CD14-positive monocyte (primary cell): ENCODE results near the gene ADGRF1. TPM values are rescaled to one million over a fixed set of nuclear protein-coding genes. Genes with fewer than 3 reads are reported as not detected.

Experiments used
- DNase-seq, 3 donors: peaks; one replicate each; pipeline ENCODE4 v3.0.0-alpha.2; 2011 to 2022
- H2AFZ ChIP-seq: 2 replicates; pipeline ENCODE4 v1.6.0; 2012; ENCODE audit warnings: mild to moderate bottlenecking, low read depth, low read length, inconsistent platforms; ENCODE audit not compliant: insufficient read depth, poor library complexity, severe bottlenecking
- H3K27ac ChIP-seq, 2 donors: 1 replicate in 1 of 2; 2 replicates in 1 of 2; pipeline ENCODE4 v1.5.1; 2012 to 2013; ENCODE audit warnings: low read length in 2 of 2, control low read depth in 1 of 2, inconsistent platforms in 1 of 2, low read depth in 1 of 2, mild to moderate bottlenecking in 1 of 2
- H3K27me3 ChIP-seq, 2 donors: one replicate each; pipeline versions ENCODE4 v1.6.0 to v1.6.1; 2011 to 2013; ENCODE audit warnings: low read length in 2 of 2; ENCODE audit not compliant: control insufficient read depth in 2 of 2, insufficient read depth in 2 of 2
- H3K36me3 ChIP-seq, 2 donors: replicated peaks in 1 of 2; 1 replicate in 1 of 2; 2 replicates in 1 of 2; pipeline versions ENCODE4 v1.5.1 to v1.6.1; 2012 to 2013; ENCODE audit warnings: low read length in 2 of 2, control low read depth in 1 of 2, inconsistent platforms in 1 of 2, mild to moderate bottlenecking in 1 of 2; ENCODE audit not compliant: insufficient read depth in 2 of 2, control insufficient read depth in 1 of 2
- H3K4me1 ChIP-seq, 2 donors: 1 replicate in 1 of 2; 2 replicates in 1 of 2; pipeline versions ENCODE4 v1.5.1 to v1.6.1; 2012 to 2013; ENCODE audit warnings: low read length in 2 of 2, control low read depth in 1 of 2, inconsistent platforms in 1 of 2, mild to moderate bottlenecking in 1 of 2, moderate library complexity in 1 of 2; ENCODE audit not compliant: insufficient read depth in 2 of 2, control insufficient read depth in 1 of 2
- H3K4me2 ChIP-seq: replicated peaks from 2 replicates; pipeline ENCODE3; 2012; ENCODE audit warnings: low read length, moderate library complexity, mild to moderate bottlenecking; ENCODE audit not compliant: poor library complexity, severe bottlenecking; ENCODE audit errors: extremely low read depth
- H3K4me3 ChIP-seq, 3 experiments: fragments of 200-600 bp in 1 of 3; sonication (generic) in 1 of 3; replicated peaks in 1 of 3; 1 replicate in 2 of 3; 2 replicates in 1 of 3; pipeline ENCODE4 v1.5.1; 2011 to 2013; ENCODE audit warnings: low read length in 3 of 3, mild to moderate bottlenecking in 3 of 3, control low read depth in 2 of 3, low read depth in 2 of 3, inconsistent platforms in 1 of 3, moderate library complexity in 1 of 3
- H3K79me2 ChIP-seq: 2 replicates; pipeline ENCODE4 v1.6.0; 2012; ENCODE audit warnings: mild to moderate bottlenecking, control low read depth, inconsistent platforms, low read length, moderate library complexity; ENCODE audit not compliant: insufficient read depth
- H3K9ac ChIP-seq: 2 replicates; pipeline ENCODE4 v1.6.0; 2017; ENCODE audit warnings: low read length, mild to moderate bottlenecking; ENCODE audit not compliant: insufficient read depth, poor library complexity, severe bottlenecking
- H3K9me3 ChIP-seq, 2 donors: replicated peaks in 1 of 2; 1 replicate in 1 of 2; 2 replicates in 1 of 2; pipeline versions ENCODE4 v1.5.1 to v1.6.1; 2012 to 2013; ENCODE audit warnings: low read length in 2 of 2, control low read depth in 1 of 2; ENCODE audit not compliant: control insufficient read depth in 1 of 2, insufficient read depth in 1 of 2
- H4K20me1 ChIP-seq: 2 replicates; pipeline ENCODE4 v1.6.0; 2012; ENCODE audit warnings: mild to moderate bottlenecking, low read length, control low read depth, moderate library complexity; ENCODE audit not compliant: insufficient read depth
- H3K27ac Mint-ChIP-seq, 7 donors: one replicate each; pipeline ENCODE4 v1.8.0; 2020; ENCODE audit warnings: mild to moderate bottlenecking in 7 of 7, mixed read lengths in 7 of 7, moderate library complexity in 6 of 7, inconsistent platforms in 2 of 7
- H3K27me3 Mint-ChIP-seq, 3 donors: one replicate each; pipeline ENCODE4 v1.8.0; 2021 to 2022; ENCODE audit warnings: low read depth in 3 of 3, mild to moderate bottlenecking in 3 of 3, mixed read lengths in 3 of 3, moderate library complexity in 3 of 3, inconsistent platforms in 1 of 3
- H3K36me3 Mint-ChIP-seq, 2 donors: one replicate each; pipeline ENCODE4 v1.8.0; 2020; ENCODE audit warnings: mixed read lengths in 2 of 2, inconsistent platforms in 1 of 2, mild to moderate bottlenecking in 1 of 2
- H3K4me1 Mint-ChIP-seq: one replicate; pipeline ENCODE4 v1.8.0; 2020; ENCODE audit warnings: mild to moderate bottlenecking, mixed read lengths
- H3K4me3 Mint-ChIP-seq, 2 donors: one replicate each; pipeline ENCODE4 v1.8.0; 2020; ENCODE audit warnings: mild to moderate bottlenecking in 2 of 2, mixed read lengths in 2 of 2, moderate library complexity in 1 of 2
- H3K9me3 Mint-ChIP-seq, 7 donors: one replicate each; pipeline ENCODE4 v1.8.0; 2020 to 2022; ENCODE audit warnings: mixed read lengths in 7 of 7, mild to moderate bottlenecking in 6 of 7, moderate library complexity in 6 of 7, inconsistent platforms in 2 of 7
- CTCF ChIP-seq: fragments of 200-600 bp; IDR thresholded peaks from one replicate; pipeline ENCODE4 v1.8.0; 2022; ENCODE audit warnings: antibody characterized with exemption, mild to moderate bottlenecking
- WGBS: methylation state at CpG from one replicate; pipeline ENCODE4 v1.1.5; 2013; ENCODE audit warnings: missing lambda C conversion rate; ENCODE audit not compliant: insufficient coverage; 5-methylcytosine and 5-hydroxymethylcytosine counted together
- intact Hi-C, 2 donors: fragments of 100-400 bp; cut with micrococcal nuclease; formaldehyde crosslinking; loops; one replicate each; pipeline versions ENCODE4 v1.15.0 to v1.15.1; 2023
- polyA plus RNA-seq, 3 donors: library from polyadenylated mRNA; depleted of rRNA in 1 of 3; unstranded in 2 of 3; stranded (reverse) in 1 of 3; fragments of 300-500 nt in 2 of 3; fragments of >200 nt in 1 of 3; fragmentation: Illumina TruSeq in 2 of 3; gene quantifications; 1 replicate in 2 of 3; 2 replicates in 1 of 3; pipeline ENCODE4 v1.2.3, GENCODE V29; 2012 to 2021

The ADGRF1 gene
- polyA plus RNA-seq, 3 donors, result 0.03 TPM; not detected in 2

GRCh38 chr6:47019941-47020340 is 22.2 kb downstream of the ADGRF1 start:
- Histone ChIP-seq H3K4me1 (no peaks in the 10 kb centered on the region), H3K9me3 (no peaks in the 10 kb centered on the region), H3K4me2 (no peak overlapping the region), H3K36me3 (no peaks in the 10 kb centered on the region), H3K4me3 (no peak overlapping the region), H3K27ac (no peak overlapping the region), H3K79me2 (no peaks in the 10 kb centered on the region), H3K9ac (no peak overlapping the region), H2AFZ (no peak overlapping the region), H4K20me1 (no peaks in the 10 kb centered on the region), H3K27me3 (no peaks in the 10 kb centered on the region)
- no peak for DNase-seq
- no peak for TF ChIP-seq CTCF
- Mint-ChIP-seq H3K27ac (no peak overlapping the region), H3K27me3 (peaks cover 0 to 4% (median 0%) of the 10 kb centered on the region in 3 donors), H3K36me3 (no peaks in the 10 kb centered on the region), H3K4me3 (no peak overlapping the region), H3K9me3 (peaks cover 0 to 2% (median 0%) of the 10 kb centered on the region in 7 donors), H3K4me1 (peaks cover 7% of the 10 kb centered on the region)
- no CpG with 5 or more reads among the region's 5 CpGs for WGBS
- intact Hi-C loops, result no loop called here

- H3K4me1 ChIP-seq, result no peaks in the 10 kb centered on the region
- no peak overlapping the region for H3K4me2 ChIP-seq
- 86% methylated on average over 1 of the region's 2 CpGs for WGBS
- no peaks in the 10 kb centered on the region for H4K20me1 ChIP-seq
- H3K4me1 Mint-ChIP-seq, result no peaks in the 10 kb centered on the region
- no peaks in the 10 kb centered on the region for H3K27me3 ChIP-seq
- no peaks in the 10 kb centered on the region for H3K79me2 ChIP-seq
- TF ChIP-seq CTCF, result no peak
- H3K9me3 Mint-ChIP-seq, result peaks cover 0 to 5% (median 2%) of the 10 kb centered on the region in 7 donors
- H3K4me3 Mint-ChIP-seq, result no peak overlapping the region
- no peaks in the 10 kb centered on the region for H3K9me3 ChIP-seq
- no peak overlapping the region for H3K27ac ChIP-seq
- H3K27ac Mint-ChIP-seq, result no peak overlapping the region
- H3K4me3 ChIP-seq, result no peak overlapping the region
- no peak overlapping the region for H2AFZ ChIP-seq
- intact Hi-C loops, result no loop called here
- H3K9ac ChIP-seq, result no peak overlapping the region
- DNase-seq, result no peak
- no peaks in the 10 kb centered on the region for H3K27me3 Mint-ChIP-seq
- H3K36me3 ChIP-seq, result no peaks in the 10 kb centered on the region
- H3K36me3 Mint-ChIP-seq, result no peaks in the 10 kb centered on the region
These were observed 25.2 kb downstream of the ADGRF1 start for GRCh38 chr6:47016909-47017308.
